K562 (cell line): ENCODE data around the gene EXOC7. TPM values are rescaled to one million over a fixed set of nuclear protein-coding genes. Genes with fewer than 3 reads are reported as not detected.

Experiments used
- ATAC-seq: fragments of 200-7000 bp; cut with Tn5 transposase; 3 replicates; pipeline ENCODE4 v1.9.1; 2020; ENCODE audit warnings: moderate library complexity
- BruUV-seq: library from RNA; stranded (reverse); fragments of 400-500 nt; replicated peaks from 2 replicates; lab custom pipeline; 2021; lab: Mats Ljungman, UMichigan
- CTCF ChIA-PET: fragments of 300-600 bp; formaldehyde crosslinking; extraction: SDS; loops from one replicate; lab custom pipeline; 2021; ENCODE audit warnings: low intra/inter-chr PET ratio; lab: Yijun Ruan, JAX
- POLR2A ChIA-PET: fragments of 300-600, 350-650 bp; sonication (Branson Sonifier 250); formaldehyde crosslinking; extraction: SDS; loops from one replicate; lab custom pipeline; 2021; ENCODE audit warnings: antibody characterized with exemption, inconsistent platforms; lab: Yijun Ruan, JAX
- DNase-seq, 4 experiments: peaks; one replicate each; pipeline versions ENCODE4 v3.0.0 to v3.0.0-alpha.2; 2011 to 2018; ENCODE audit warnings: low spot score in 3 of 4, mixed read lengths in 3 of 4; ENCODE audit errors: extremely low read depth in 1 of 4
- FAIRE-seq: peaks from 2 replicates; lab custom pipeline; 2011; peaks lifted over from hg19 to GRCh38; lab: Jason Lieb, UNC
- H2AFZ ChIP-seq: 2 replicates; pipeline ENCODE4 v1.6.0; 2011; ENCODE audit warnings: low read depth, low read length, control low read depth, inconsistent platforms
- H3K27ac ChIP-seq: fragments of 200-600 bp; 3 replicates; pipeline ENCODE4 v1.8.0; 2011; ENCODE audit warnings: low read depth, mild to moderate bottlenecking, control low read depth, inconsistent platforms, low read length, moderate library complexity, mixed read lengths; ENCODE audit errors: extremely low read depth
- H3K27me3 ChIP-seq, 2 experiments: fragments of 300-600 bp in 1 of 2; 2 replicates in 1 of 2; 3 replicates in 1 of 2; pipeline versions ENCODE4 v1.6.0 to v1.8.0; 2011; ENCODE audit warnings: inconsistent platforms in 2 of 2, low read length in 2 of 2, mild to moderate bottlenecking in 1 of 2, mixed read lengths in 1 of 2, moderate library complexity in 1 of 2; ENCODE audit not compliant: control insufficient read depth in 2 of 2, insufficient read depth in 2 of 2
- H3K36me3 ChIP-seq: fragments of 300-600 bp; 3 replicates; pipeline ENCODE4 v1.8.0; 2011; ENCODE audit warnings: mild to moderate bottlenecking, low read length, inconsistent platforms; ENCODE audit not compliant: control insufficient read depth, insufficient read depth
- H3K4me1 ChIP-seq, 2 experiments: fragments of 200-600 bp in 1 of 2; replicated peaks in 1 of 2; 2 replicates in 1 of 2; 3 replicates in 1 of 2; pipeline versions ENCODE4 v1.5.1 to v1.8.0; 2011; ENCODE audit warnings: inconsistent platforms in 2 of 2, low read length in 2 of 2, mild to moderate bottlenecking in 1 of 2, mixed read lengths in 1 of 2, moderate library complexity in 1 of 2; ENCODE audit not compliant: control insufficient read depth in 2 of 2, insufficient read depth in 2 of 2
- H3K4me2 ChIP-seq: 2 replicates; pipeline ENCODE4 v1.6.1; 2011; ENCODE audit warnings: low read length, control low read depth, inconsistent platforms, mixed read lengths; ENCODE audit not compliant: insufficient read depth
- H3K4me3 ChIP-seq: fragments of 200-600 bp; sonication (generic), shearing (Covaris generic); 2 replicates; pipeline ENCODE4 v1.5.1; 2016; ENCODE audit warnings: control low read depth, inconsistent platforms
- H3K79me2 ChIP-seq: fragments of 200-600 bp; 3 replicates; pipeline ENCODE4 v1.8.0; 2011; ENCODE audit warnings: low read length, inconsistent platforms; ENCODE audit not compliant: control insufficient read depth, insufficient read depth
- H3K9ac ChIP-seq, 2 experiments: 2 replicates each; pipeline versions ENCODE4 v1.6.0 to v1.6.1; 2011; ENCODE audit warnings: low read depth in 2 of 2, low read length in 2 of 2, control low read depth in 1 of 2, inconsistent platforms in 1 of 2, mild to moderate bottlenecking in 1 of 2, mixed read lengths in 1 of 2; ENCODE audit not compliant: insufficient read depth in 1 of 2
- H3K9me1 ChIP-seq: one replicate; pipeline ENCODE4 v1.6.0; 2011; ENCODE audit warnings: inconsistent platforms, mild to moderate bottlenecking, low read length, moderate library complexity; ENCODE audit not compliant: control insufficient read depth, insufficient read depth
- H3K9me3 ChIP-seq: replicated peaks from 2 replicates; pipeline ENCODE4 v1.5.1; 2011; ENCODE audit warnings: low read depth, low read length, inconsistent platforms; ENCODE audit not compliant: control insufficient read depth, insufficient read depth
- H4K20me1 ChIP-seq: replicated peaks from 2 replicates; pipeline ENCODE4 v1.6.1; 2011; ENCODE audit warnings: low read length, inconsistent platforms, mixed read lengths; ENCODE audit not compliant: control insufficient read depth, insufficient read depth
- BDP1 ChIP-seq: IDR thresholded peaks from 3 replicates; pipeline ENCODE4 v1.6.1; 2011; ENCODE audit not compliant: insufficient read length, insufficient read depth
- HNRNPUL1 ChIP-seq: fragments of 200-400 bp; formaldehyde crosslinking; IDR thresholded peaks from 2 replicates; pipeline ENCODE4 v1.6.1; 2017; ENCODE audit warnings: low read length
- KDM5B ChIP-seq: fragments of 200-600 bp; sonication (generic); IDR thresholded peaks from 2 replicates; pipeline ENCODE4 v1.6.1; 2012; ENCODE audit warnings: low read depth, mild to moderate bottlenecking, moderate library complexity, low read length, control low read depth, inconsistent platforms; ENCODE audit not compliant: insufficient replicate concordance
- MNT ChIP-seq, 2 experiments: fragments of 450-650 bp; conservative IDR thresholded peaks; 2 replicates each; pipeline ENCODE4 v1.6.1; 2017; ENCODE audit warnings: mild to moderate bottlenecking in 2 of 2, moderate library complexity in 2 of 2
- RAD21 ChIP-seq, 2 experiments: fragments of 250-450 bp in 1 of 2; fragments of 450-650 bp in 1 of 2; sonication (Bioruptor Pico) in 1 of 2; formaldehyde crosslinking in 1 of 2; IDR thresholded peaks in 1 of 2; conservative IDR thresholded peaks in 1 of 2; 2 replicates each; pipeline versions ENCODE4 v1.4.0 to v1.8.0; 2020 to 2022; ENCODE audit warnings: mild to moderate bottlenecking in 2 of 2, moderate library complexity in 1 of 2
- SLC30A9 ChIP-seq: fragments of 250-450 bp; sonication (Bioruptor Pico); IDR thresholded peaks from 2 replicates; pipeline ENCODE4 v1.8.0; 2022; ENCODE audit warnings: mild to moderate bottlenecking, moderate library complexity
- UBTF ChIP-seq, 2 experiments: IDR thresholded peaks; 2 replicates each; pipeline ENCODE4 v1.6.1; 2012; ENCODE audit warnings: improper control_type of control experiment in 2 of 2, low read depth in 2 of 2, low read length in 2 of 2, borderline replicate concordance in 1 of 2
- VEZF1 ChIP-seq: fragments of 200-800 bp; sonication (Bioruptor generic); IDR thresholded peaks from 2 replicates; pipeline ENCODE4 v1.6.1; 2017; ENCODE audit warnings: missing genetic modification characterization, missing compliant biosample characterization
- ZBTB17 ChIP-seq: fragments of 450-650 bp; formaldehyde crosslinking; IDR thresholded peaks from 2 replicates; pipeline ENCODE4 v1.4.0; 2020; ENCODE audit warnings: mild to moderate bottlenecking
- ZC3H4 ChIP-seq: sonication (generic); formaldehyde crosslinking; IDR thresholded peaks from 2 replicates; pipeline ENCODE4 v1.9.0; 2021; ENCODE audit warnings: missing genetic modification reagents, borderline replicate concordance
- ZNF449 ChIP-seq: fragments of 250-450 bp; sonication (Bioruptor Pico); IDR thresholded peaks from 2 replicates; pipeline ENCODE4 v1.8.0; 2022; ENCODE audit warnings: moderate library complexity, mild to moderate bottlenecking, inconsistent platforms
- ZNF764 ChIP-seq: fragments of 250-450 bp; sonication (Bioruptor Pico); IDR thresholded peaks from 2 replicates; pipeline ENCODE4 v1.4.0; 2020; ENCODE audit warnings: low read depth, mild to moderate bottlenecking, moderate library complexity
- ZSCAN32 ChIP-seq: fragments of 450-650 bp; formaldehyde crosslinking; IDR thresholded peaks from 2 replicates; pipeline ENCODE4 v1.4.0; 2020; ENCODE audit warnings: mild to moderate bottlenecking, moderate library complexity
- WGBS: fragments of 100-300 bp; shearing (Covaris generic); methylation state at CpG from one replicate; pipeline ENCODE4 v1.1.6; 2016; ENCODE audit warnings: low coverage, mixed read lengths; ENCODE audit not compliant: insufficient coverage; ENCODE audit errors: missing lambda C conversion rate; 5-methylcytosine and 5-hydroxymethylcytosine counted together
- in situ Hi-C: fragments of 300-500 bp; cut with MboI; formaldehyde crosslinking; loops from 4 replicates; pipeline ENCODE4 v1.15.0; 2018; ENCODE audit warnings: inconsistent platforms, mixed read lengths
- intact Hi-C: fragments of 100-400 bp; cut with micrococcal nuclease; formaldehyde crosslinking; loops from 2 replicates; pipeline ENCODE4 v1.14.2; 2022
- polyA plus RNA-seq, 8 experiments: library from polyadenylated mRNA; depleted of rRNA in 4 of 8; stranded (reverse) in 5 of 8; unstranded in 3 of 8; fragments of >200 nt; fragmentation: Nextera tagmentation in 2 of 8; fragmentation: Illumina TruSeq in 1 of 8; extraction: Ambion mirVana in 2 of 8; extraction: Trizol in 1 of 8; gene quantifications; 2 replicates each; pipeline versions ENCODE4 v1.2.1 to v1.2.3, GENCODE V29; 2011 to 2014; ENCODE audit warnings: inconsistent platforms in 1 of 8, missing spikeins in 1 of 8
- total RNA-seq, 7 experiments: library from RNA; depleted of rRNA in 6 of 7; stranded (reverse); fragments of >200 nt in 6 of 7; fragmentation: Illumina TruSeq in 2 of 7; extraction: Trizol in 2 of 7; gene quantifications; 2 replicates each; pipeline versions ENCODE4 v1.2.1 to v1.2.3, GENCODE V29; 2011 to 2021; ENCODE audit warnings: low replicate concordance in 1 of 7

The EXOC7 gene
- total and polyA plus RNA-seq, 9 of the 15 experiments (the other 6 are each of a cell fraction or from before 2014, with no cell fraction given), result 18.6 to 57.0 (median 35.0) TPM

- no peaks in the 10 kb centered on the region for H3K9me3 ChIP-seq
- DNase-seq (no peak), FAIRE-seq (no peak), ATAC-seq (no peak)
- no peak for TF ChIP-seq BDP1
- TF ChIP-seq UBTF (IDR thresholded peaks at IDR 0.05; ENCODE audit: borderline replicate concordance in 1 of 2, low read depth in 2 of 2, low read length in 2 of 2), result no peak
- no peak for TF ChIP-seq RAD21 (CRISPR knock-in tag; conservative IDR thresholded peaks at IDR 0.05 in 1 of 2, IDR thresholded peaks at IDR 0.05 in 1 of 2)
- TF ChIP-seq VEZF1 (CRISPR knock-in tag), result no peak
- no peak for TF ChIP-seq ZC3H4
- no peak for TF ChIP-seq ZSCAN32 (CRISPR knock-in tag)
- no peak for TF ChIP-seq ZNF764 (CRISPR knock-in tag)
- TF ChIP-seq SLC30A9 (CRISPR knock-in tag), result no peak
- no peak for TF ChIP-seq ZNF449 (CRISPR knock-in tag)
- no peak for TF ChIP-seq KDM5B
- no peak for TF ChIP-seq ZBTB17 (CRISPR knock-in tag)
- TF ChIP-seq MNT (conservative IDR thresholded peaks at IDR 0.05), result no peak
- no peak for TF ChIP-seq HNRNPUL1
- no TSS peak for BruUV-seq
- H3K27ac ChIP-seq, result no peak overlapping the region; the same call in 2 of the 3 replicates
- ChIA-PET CTCF (no interaction called here), POLR2A (interaction anchor here (1.1 to 2.8 kb wide), 2 partner anchors 10 to 14 kb away, joined by 5 to 14 read pairs; no protein-coding TSS in a partner anchor)
- H3K4me2 ChIP-seq, result no peak overlapping the region
- intact Hi-C loops, result no loop called here
- H3K27me3 ChIP-seq, result no peaks in the 10 kb centered on the region
- H3K79me2 ChIP-seq, result peaks cover 11% of the 10 kb centered on the region; the same call in 2 of the 3 replicates
- WGBS, result 92% methylated on average over 14 of the region's 15 CpGs
- H3K36me3 ChIP-seq, result peaks cover 83% of the 10 kb centered on the region
- no peak overlapping the region for H3K4me3 ChIP-seq
- H3K9ac ChIP-seq, result no peak overlapping the region
- no peaks in the 10 kb centered on the region for H4K20me1 ChIP-seq
- in situ Hi-C loops, result no loop called here
- peaks cover 5 to 9% of the 10 kb centered on the region in 2 experiments; a peak in 3 of 5 replicates for H3K4me1 ChIP-seq
- no peaks in the 10 kb centered on the region for H3K9me1 ChIP-seq
- H2AFZ ChIP-seq, result no peak overlapping the region
Measured at GRCh38 chr17:76049836-76050537, 53.6 kb downstream of the EXOC7 start.
